Heart left ventricle (tissue), 16 donors: Measurements from ENCODE around the gene EFCAB7. TPM values are rescaled to one million over a fixed set of nuclear protein-coding genes. Genes with fewer than 3 reads are reported as not detected.

Source experiments
- ATAC-seq, 4 donors: fragments of 200-7000 bp; cut with Tn5 transposase; one replicate each; pipeline ENCODE4 v1.9.1; 2020 to 2022; ENCODE audit warnings: moderate library complexity in 4 of 4, mild to moderate bottlenecking in 3 of 4, moderate number of reproducible peaks in 1 of 4
- DNase-seq, 5 donors: peaks; one replicate each; pipeline ENCODE4 v3.0.0-alpha.2; 2020
- H3K27ac ChIP-seq, 12 donors: fragments of 200-600 bp; sonication (generic) in 4 of 12; one replicate each; pipeline versions ENCODE4 v1.5.0 to v1.8.0; 2016 to 2022; ENCODE audit warnings: mild to moderate bottlenecking in 2 of 12
- H3K27me3 ChIP-seq, 9 donors: fragments of 200-600 bp; sonication (generic) in 2 of 9; one replicate each; pipeline versions ENCODE4 v1.5.1 to v1.8.0; 2016 to 2022; ENCODE audit warnings: mild to moderate bottlenecking in 3 of 9
- H3K36me3 ChIP-seq, 9 donors: fragments of 200-600 bp; sonication (generic) in 2 of 9; one replicate each; pipeline versions ENCODE4 v1.5.0 to v1.8.0; 2018 to 2022; ENCODE audit warnings: mild to moderate bottlenecking in 2 of 9
- H3K4me1 ChIP-seq, 12 donors: fragments of 200-600 bp; sonication (generic) in 4 of 12; one replicate each; pipeline versions ENCODE4 v1.5.0 to v1.8.0; 2016 to 2022; ENCODE audit warnings: mild to moderate bottlenecking in 3 of 12
- H3K4me3 ChIP-seq, 12 donors: fragments of 200-600 bp; sonication (generic) in 4 of 12; one replicate each; pipeline versions ENCODE4 v1.5.0 to v1.8.0; 2017 to 2022; ENCODE audit warnings: mild to moderate bottlenecking in 9 of 12, moderate library complexity in 4 of 12
- H3K9me3 ChIP-seq, 12 donors: fragments of 200-600 bp; sonication (generic) in 4 of 12; one replicate each; pipeline versions ENCODE4 v1.5.0 to v1.8.0; 2016 to 2022; ENCODE audit warnings: mild to moderate bottlenecking in 1 of 12
- POLR2A ChIP-seq, 2 donors: fragments of 450-650 bp; IDR thresholded peaks; one replicate each; pipeline ENCODE4 v1.6.1; 2017; ENCODE audit warnings: antibody characterized with exemption in 2 of 2, mild to moderate bottlenecking in 2 of 2, moderate library complexity in 2 of 2
- WGBS, 4 donors: extraction: QIAGEN DNeasy Blood & Tissue Kit in 2 of 4; methylation state at CpG; one replicate each; pipeline versions ENCODE4 v1.1.5 to v1.1.7; 2013 to 2018; 5-methylcytosine and 5-hydroxymethylcytosine counted together
- intact Hi-C, 10 donors: fragments of 100-400 bp; cut with DNase I; formaldehyde crosslinking; loops; one replicate each; pipeline versions ENCODE4 v1.11.1 to v1.14.2; 2022
- polyA plus RNA-seq, 2 donors: library from polyadenylated mRNA; stranded (reverse); fragments of 200-250 nt; gene quantifications; one replicate each; pipeline ENCODE4 v1.2.3, GENCODE V29; 2013
- total RNA-seq, 9 donors: library from RNA; depleted of rRNA in 2 of 9; stranded (reverse); fragments of >200 nt in 2 of 9; fragmentation: NEBNext Ultra II Directional in 3 of 9; extraction: Animal tissue kit (Norgen Biotek cat#: 25700) in 3 of 9; gene quantifications; one replicate each; pipeline versions ENCODE4 v1.1.0 to v1.2.4, GENCODE V29; 2016 to 2023
- TF ChIP-seq, protein P1 (sequence below), 12 donors: fragments of 200-600 bp; sonication (generic) in 4 of 12; IDR thresholded peaks; one replicate each; pipeline versions ENCODE4 v1.5.0 to v1.8.0; 2018 to 2022; ENCODE audit warnings: antibody characterized with exemption in 12 of 12, mild to moderate bottlenecking in 5 of 12
- donor health status: ischemic (EF 13 %, LVEDD 7.1; RV severe dilation, severe dysfunction).
- donor health status: healthy with polysubstance abuse.
- donor health status: DM: no; HTN: yes; CAD: no.
- donor health status: DM: no; HTN: no; CAD: no.
- donor health status: ischemic (EF 25% LVEDD 6.9; RV normal size, moderate dysfunction).
- donor health status: ischemic (EF 25% LVEDD 5.7; RV mildly dilated, moderate dysfunction).
- donor health status: healthy.
- donor health status: DM: yes; HTN: yes; CAD: no.
- donor health status: ischemic (EF 35%, LVEDD 5.7; RV mildly dilated, moderate dysfunction).
- donor health status: nonischemic (EF 11% LVEDD 7.7; RV severe dilation, severe dysfunction).
- donor health status: DM: yes; HTN: yes; CAD: no.
- donor health status: PGD.
- donor health status: ischemic (EF 29% LVEDD 5.4; RV normal size, mild dysfunction).
- donor health status: nonischemic (EF 23%, LVEDD 6.1; RV moderate dilation, normal function).

Gene EFCAB7
- total and polyA plus RNA-seq, 11 donors, result 3.2 to 10.7 (median 7.3) TPM

DNA sequence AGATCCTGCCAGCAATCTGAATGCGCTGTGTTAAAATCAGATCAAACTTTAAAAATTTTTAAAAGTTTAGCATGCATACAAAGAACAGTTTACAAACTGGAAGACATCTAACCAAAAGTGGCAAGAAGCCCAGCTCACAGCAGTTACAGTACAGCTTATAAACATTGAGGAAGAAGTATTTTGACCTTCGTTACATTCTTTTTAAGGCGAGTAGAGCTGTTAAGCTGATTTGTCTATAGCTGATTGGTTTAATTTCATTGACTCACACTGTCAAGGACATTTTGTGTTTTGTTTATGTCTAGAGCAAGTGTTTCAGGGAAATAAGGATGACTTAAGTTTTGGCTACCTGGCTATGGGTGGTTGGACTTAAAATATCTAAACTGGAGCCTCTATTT is 66.8 kb downstream of the EFCAB7 start:
- peak overlapping the region in 9 of 12 donors; percentile 1 to 98 (median 44) for H3K27ac ChIP-seq
- intact Hi-C loops, result no loop called here
- WGBS, 4 donors, result 59 to 70% (median 66%) methylated on average over 3 of the region's 3 CpGs

DNA sequence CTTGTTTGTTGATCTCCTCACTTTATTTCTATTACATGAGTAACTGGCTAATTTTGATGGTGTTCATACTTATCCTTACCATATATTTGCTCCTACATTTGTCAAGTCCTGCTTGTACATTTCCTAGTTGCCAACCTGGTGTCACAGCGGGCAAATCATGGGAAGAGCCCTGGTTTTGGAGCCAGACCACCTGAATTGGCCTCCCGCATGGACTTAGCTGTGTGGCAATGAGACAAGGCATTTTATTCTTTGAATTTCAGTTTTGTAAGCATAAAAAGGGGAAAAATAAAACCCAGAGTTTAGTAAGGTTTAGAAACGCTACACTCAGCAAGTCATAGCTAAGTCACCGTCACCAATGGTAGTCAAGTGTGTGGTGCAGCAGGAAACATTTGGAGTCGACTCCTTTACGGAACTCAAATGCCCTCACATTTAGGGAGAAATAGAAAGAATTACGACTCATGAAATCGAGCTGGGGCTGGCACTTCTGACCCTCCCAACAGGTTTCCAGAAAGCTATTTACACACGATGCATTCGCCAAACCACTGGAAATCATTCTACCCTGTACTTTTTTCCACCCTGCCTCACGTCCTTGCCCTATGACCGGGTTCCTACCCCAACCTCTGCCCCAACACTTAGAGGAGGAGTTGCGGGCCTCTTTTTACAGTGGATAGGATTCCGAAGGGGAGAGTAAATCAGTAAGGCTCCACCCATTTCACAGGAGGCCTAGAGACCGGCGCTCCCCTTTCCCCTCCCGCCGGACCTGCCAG is 69.4 kb downstream of the EFCAB7 start:
- H3K4me3 ChIP-seq, result peak overlapping the region; percentile 61 to 95 (median 84)
- H3K4me1 ChIP-seq, result peaks cover 0 to 46% (median 10%) of the 10 kb centered on the region in 12 donors
- intact Hi-C loops, result no loop called here
- ATAC-seq, result no peak
- H3K27me3 ChIP-seq, result no peaks in the 10 kb centered on the region
- TF ChIP-seq POLR2A (IDR thresholded peaks at IDR 0.05), result no peak
- TF ChIP-seq, protein P1, sequence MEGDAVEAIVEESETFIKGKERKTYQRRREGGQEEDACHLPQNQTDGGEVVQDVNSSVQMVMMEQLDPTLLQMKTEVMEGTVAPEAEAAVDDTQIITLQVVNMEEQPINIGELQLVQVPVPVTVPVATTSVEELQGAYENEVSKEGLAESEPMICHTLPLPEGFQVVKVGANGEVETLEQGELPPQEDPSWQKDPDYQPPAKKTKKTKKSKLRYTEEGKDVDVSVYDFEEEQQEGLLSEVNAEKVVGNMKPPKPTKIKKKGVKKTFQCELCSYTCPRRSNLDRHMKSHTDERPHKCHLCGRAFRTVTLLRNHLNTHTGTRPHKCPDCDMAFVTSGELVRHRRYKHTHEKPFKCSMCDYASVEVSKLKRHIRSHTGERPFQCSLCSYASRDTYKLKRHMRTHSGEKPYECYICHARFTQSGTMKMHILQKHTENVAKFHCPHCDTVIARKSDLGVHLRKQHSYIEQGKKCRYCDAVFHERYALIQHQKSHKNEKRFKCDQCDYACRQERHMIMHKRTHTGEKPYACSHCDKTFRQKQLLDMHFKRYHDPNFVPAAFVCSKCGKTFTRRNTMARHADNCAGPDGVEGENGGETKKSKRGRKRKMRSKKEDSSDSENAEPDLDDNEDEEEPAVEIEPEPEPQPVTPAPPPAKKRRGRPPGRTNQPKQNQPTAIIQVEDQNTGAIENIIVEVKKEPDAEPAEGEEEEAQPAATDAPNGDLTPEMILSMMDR (IDR thresholded peaks at IDR 0.05), result no peak
- no peak for DNase-seq
- H3K9me3 ChIP-seq, result no peaks in the 10 kb centered on the region
- no peaks in the 10 kb centered on the region for H3K36me3 ChIP-seq
- peak overlapping the region; percentile 89 to 98 (median 96) for H3K27ac ChIP-seq
- WGBS, 4 donors, result 23 to 33% (median 26%) methylated on average over 18 of the region's 18 CpGs

More for the DNA sequence above, 66.8 kb downstream of the EFCAB7 start:
- H3K4me3 ChIP-seq, result no peak overlapping the region
- no peaks in the 10 kb centered on the region for H3K36me3 ChIP-seq
- H3K27me3 ChIP-seq, result no peaks in the 10 kb centered on the region
- H3K4me1 ChIP-seq, result peaks cover 0 to 32% (median 7%) of the 10 kb centered on the region in 12 donors
- ATAC-seq (no peak), DNase-seq (no peak)
- no peak for TF ChIP-seq POLR2A (IDR thresholded peaks at IDR 0.05)
- TF ChIP-seq, protein P1 (IDR thresholded peaks at IDR 0.05), result no peak
- peaks cover 0 to 6% (median 0%) of the 10 kb centered on the region in 12 donors for H3K9me3 ChIP-seq

DNA sequence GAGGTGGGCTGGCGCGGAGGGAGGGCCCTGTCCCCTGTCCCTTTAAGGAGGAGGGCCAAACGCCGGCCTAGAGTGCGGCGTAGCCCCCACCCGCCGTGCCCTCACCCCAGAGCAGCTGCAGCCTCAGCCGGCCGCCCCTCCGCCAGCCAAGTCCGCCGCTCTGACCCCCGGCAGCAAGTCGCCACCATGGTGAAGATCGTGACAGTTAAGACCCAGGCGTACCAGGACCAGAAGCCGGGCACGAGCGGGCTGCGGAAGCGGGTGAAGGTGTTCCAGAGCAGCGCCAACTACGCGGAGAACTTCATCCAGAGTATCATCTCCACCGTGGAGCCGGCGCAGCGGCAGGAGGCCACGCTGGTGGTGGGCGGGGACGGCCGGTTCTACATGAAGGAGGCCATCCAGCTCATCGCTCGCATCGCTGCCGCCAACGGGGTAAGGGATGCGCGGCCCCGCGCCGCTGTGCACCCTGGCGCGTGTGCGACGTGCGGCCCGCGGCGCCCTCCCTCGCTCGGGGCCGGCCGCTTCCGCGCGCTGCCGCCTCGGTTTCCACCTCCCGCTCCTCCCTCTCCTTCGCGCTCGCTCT is 70.1 kb downstream of the EFCAB7 start, which contains the start of gene PGM1:
PGM1 (plus strand) TSS at position 109 of the 583 bp plus-strand sequence; CDS start at position 187, 78 bp downstream.
- H3K4me1 ChIP-seq, result peaks cover 0 to 46% (median 10%) of the 10 kb centered on the region in 12 donors
- H3K4me3 ChIP-seq, result peak within 1 kb of the TSS; percentile 61 to 95 (median 84)
- no peaks in the 10 kb centered on the region for H3K27me3 ChIP-seq
- peak; percentile 74 to 87 (median 84) for DNase-seq
- ATAC-seq, result peak; percentile 75 to 87 (median 85)
- peak within 1 kb of the TSS; percentile 89 to 98 (median 96) for H3K27ac ChIP-seq
- H3K36me3 ChIP-seq, result no peaks in the 10 kb centered on the region
- WGBS, 4 donors, result 0% methylated on average over 45 to 64 of the region's 64 CpGs
- intact Hi-C loops, result no loop called here
- no peaks in the 10 kb centered on the region for H3K9me3 ChIP-seq
- peak in 1 of 2 donors; percentile 59 for TF ChIP-seq POLR2A (IDR thresholded peaks at IDR 0.05)
- TF ChIP-seq, protein P1 (IDR thresholded peaks at IDR 0.05), result no peak
